DMS79 (cell line): Measurements from ENCODE around the gene DCTN3.

Source experiments
- DNase-seq: peaks from one replicate; lab custom pipeline; 2025; lab: John Stamatoyannopoulos, UW

The DCTN3 gene

GRCh38 chr9:34620061-34620994 lies at the start of gene DCTN3:
Gene DCTN3 (minus strand): TSS chr9:34620495. CDS start chr9:34620464, 31 bp downstream.
- DNase-seq, result peak; percentile 89

- peak; percentile 95 for DNase-seq
These were observed 45.3 kb upstream of the DCTN3 start for GRCh38 chr9:34665381-34666250.

- no peak for DNase-seq
These were observed 44.7 kb upstream of the DCTN3 start for GRCh38 chr9:34665067-34665380.

GRCh38 chr9:34664281-34665066 lies 44.2 kb upstream of the DCTN3 start:
- no peak for DNase-seq

- no peak for DNase-seq
These were observed 43.0 kb upstream of the DCTN3 start for GRCh38 chr9:34663303-34663605.

GRCh38 chr9:34662526-34663302 lies 42.4 kb upstream of the DCTN3 start, which contains the start of gene CCL27:
Gene CCL27 (minus strand): TSS chr9:34662657. CDS start chr9:34662633, 24 bp downstream.
- no peak for DNase-seq

GRCh38 chr9:34659592-34660253 lies 39.4 kb upstream of the DCTN3 start:
- DNase-seq, result no peak

- no peak for DNase-seq
These were observed 38.2 kb upstream of the DCTN3 start for GRCh38 chr9:34658461-34658860.

GRCh38 chr9:34656992-34657391 lies 36.7 kb upstream of the DCTN3 start:
- no peak for DNase-seq

- DNase-seq, result no peak
These were observed 35.1 kb upstream of the DCTN3 start for GRCh38 chr9:34655394-34655793.

- peak; percentile 56 for DNase-seq
These were observed 34.2 kb upstream of the DCTN3 start for GRCh38 chr9:34654323-34655051.

- DNase-seq, result no peak
These were observed 33.1 kb upstream of the DCTN3 start for GRCh38 chr9:34653151-34654072.

- no peak for DNase-seq
These were observed 32.3 kb upstream of the DCTN3 start for GRCh38 chr9:34652602-34653000.

GRCh38 chr9:34651876-34652601 lies 31.7 kb upstream of the DCTN3 start, which contains the start of gene IL11RA:
Gene IL11RA (plus strand): TSS chr9:34652185. CDS start chr9:34655218, 3,033 bp downstream.
- DNase-seq, result no peak

- DNase-seq, result no peak
These were observed 31.0 kb upstream of the DCTN3 start for GRCh38 chr9:34651321-34651720.

- DNase-seq, result no peak
These were observed 30.5 kb upstream of the DCTN3 start for GRCh38 chr9:34650816-34651215.

GRCh38 chr9:34648673-34649072 lies 28.4 kb upstream of the DCTN3 start:
- no peak for DNase-seq

GRCh38 chr9:34647651-34648050 lies 27.4 kb upstream of the DCTN3 start:
- no peak for DNase-seq
